ENCODE data around the gene TNNI2. TPM values are rescaled to one million over a fixed set of nuclear protein-coding genes. Genes with fewer than 3 reads are reported as not detected.

TNNI2 gene
- total and polyA plus RNA-seq, 8 donors = 0.24 to 8.5 (median 0.52) TPM; not detected in 1

GRCh38 chr11:1819074-1819473, 19.7 kb upstream of the TNNI2 start:
- no peaks in the 10 kb centered on the region for H3K4me1 ChIP-seq
- DNase-seq = no peak

GRCh38 chr11:1820463-1821325, 18.1 kb upstream of the TNNI2 start:
- Histone ChIP-seq H3K27me3 (peaks cover 0 to 38% of the 10 kb centered on the region in 2 donors), H3K27ac (no peak overlapping the region), H3K4me1 (peaks cover 0 to 10% of the 10 kb centered on the region in 2 donors), H3K9me3 (peaks cover 0 to 19% of the 10 kb centered on the region in 2 donors), H3K36me3 (no peaks in the 10 kb centered on the region), H3K4me3 (no peak overlapping the region)
- DNase-seq (no peak), ATAC-seq (no peak)
- TF ChIP-seq CTCF (IDR thresholded peaks at IDR 0.05) = no peak
- intact Hi-C loops (cut with DNase I) = no loop called here

More at GRCh38 chr11:1819074-1819473, 19.7 kb upstream of the TNNI2 start:
- Histone ChIP-seq H3K9me3 (peaks cover 0 to 19% of the 10 kb centered on the region in 2 donors), H3K4me3 (no peak overlapping the region), H3K27ac (no peak overlapping the region), H3K36me3 (no peaks in the 10 kb centered on the region), H3K27me3 (peaks cover 0 to 43% of the 10 kb centered on the region in 2 donors)
- intact Hi-C loops (cut with DNase I) = no loop called here
- no peak for TF ChIP-seq CTCF (IDR thresholded peaks at IDR 0.05)
- no peak for ATAC-seq

- peaks cover 0 to 35% of the 10 kb centered on the region in 2 donors for H3K27me3 ChIP-seq
- H3K27ac ChIP-seq = no peak overlapping the region
- no peak for TF ChIP-seq CTCF (IDR thresholded peaks at IDR 0.05)
- peaks cover 4 to 15% of the 10 kb centered on the region in 2 donors for H3K4me1 ChIP-seq
- DNase-seq (no peak), ATAC-seq (no peak)
- no peak overlapping the region for H3K4me3 ChIP-seq
- H3K36me3 ChIP-seq = no peaks in the 10 kb centered on the region
- intact Hi-C loops (cut with DNase I) = no loop called here
- H3K9me3 ChIP-seq = peaks cover 0 to 19% of the 10 kb centered on the region in 2 donors
These were observed 17.2 kb upstream of the TNNI2 start for GRCh38 chr11:1821562-1821961.

- Histone ChIP-seq H3K36me3 (no peaks in the 10 kb centered on the region), H3K9me3 (peaks cover 0 to 15% of the 10 kb centered on the region in 2 donors)
- ATAC-seq = no peak
These were observed 16.0 kb upstream of the TNNI2 start for GRCh38 chr11:1822648-1823375.

More at GRCh38 chr11:1822648-1823375, 16.0 kb upstream of the TNNI2 start:
- intact Hi-C loops (cut with DNase I) = no loop called here
- no peak for DNase-seq
- no peak overlapping the region for H3K27ac ChIP-seq
- H3K4me3 ChIP-seq = no peak overlapping the region
- peaks cover 16 to 27% of the 10 kb centered on the region in 2 donors for H3K4me1 ChIP-seq
- H3K27me3 ChIP-seq = peaks cover 0 to 31% of the 10 kb centered on the region in 2 donors
- no peak for TF ChIP-seq CTCF (IDR thresholded peaks at IDR 0.05)

Measured in left lung (tissue), 10 donors.